Panc1 (cell line): ENCODE measurements around the gene PCDH15. TPM values are rescaled to one million over a fixed set of nuclear protein-coding genes. Genes with fewer than 3 reads are reported as not detected.

Experiments used
- ATAC-seq: fragments of 200-7000 bp; cut with Tn5 transposase; 2 replicates; pipeline ENCODE4 v1.9.1; 2020; ENCODE audit warnings: mild to moderate bottlenecking, moderate library complexity
- BruUV-seq: library from RNA; stranded (reverse); fragments of 400-500 nt; replicated peaks from 2 replicates; lab custom pipeline; 2021; lab: Mats Ljungman, UMichigan
- CTCF ChIA-PET: fragments of 300-600 bp; sonication (Branson Sonifier 250); formaldehyde crosslinking; loops from one replicate; lab custom pipeline; 2022; ENCODE audit warnings: antibody characterized with exemption; lab: Charles Lee
- POLR2A ChIA-PET: fragments of 300-600 bp; sonication (Branson Sonifier 250); formaldehyde crosslinking; loops from one replicate; lab custom pipeline; 2022; ENCODE audit warnings: antibody characterized with exemption; lab: Charles Lee
- DNase-seq: peaks from one replicate; pipeline ENCODE4 v3.0.0-alpha.2; 2010; ENCODE audit warnings: low read depth, low spot score
- H3K27ac ChIP-seq: 2 replicates; pipeline ENCODE4 v1.5.1; 2011; ENCODE audit warnings: mild to moderate bottlenecking, low read length, inconsistent platforms
- H3K27me3 ChIP-seq: fragments of 200-500 bp; sonication (Bioruptor generic); 2 replicates; pipeline ENCODE4 v1.6.0; 2014; ENCODE audit warnings: low read length, inconsistent platforms; ENCODE audit not compliant: control insufficient read depth, insufficient read depth
- H3K36me3 ChIP-seq: fragments of 200-500 bp; sonication (Bioruptor generic); 2 replicates; pipeline ENCODE4 v1.5.1; 2014; ENCODE audit warnings: inconsistent platforms, mild to moderate bottlenecking, low read length, moderate library complexity; ENCODE audit not compliant: control insufficient read depth, insufficient read depth
- H3K4me1 ChIP-seq: 2 replicates; pipeline ENCODE4 v1.5.1; 2011; ENCODE audit warnings: inconsistent platforms, mild to moderate bottlenecking, low read length, moderate library complexity; ENCODE audit not compliant: control insufficient read depth, insufficient read depth
- H3K4me3 ChIP-seq, 2 experiments: 2 replicates each; pipeline ENCODE4 v1.5.1; 2011 to 2012; ENCODE audit warnings: low read depth in 2 of 2, low read length in 2 of 2, mild to moderate bottlenecking in 2 of 2, inconsistent platforms in 1 of 2, moderate library complexity in 1 of 2
- H3K9me3 ChIP-seq: fragments of 200-500 bp; sonication (Bioruptor generic); 2 replicates; pipeline ENCODE4 v1.5.1; 2014; ENCODE audit warnings: low read depth, mild to moderate bottlenecking, inconsistent platforms, low read length, moderate library complexity; ENCODE audit not compliant: control insufficient read depth, insufficient read depth
- POLR2AphosphoS5 ChIP-seq: IDR thresholded peaks from 2 replicates; pipeline ENCODE4 v1.6.1; 2012; ENCODE audit warnings: mild to moderate bottlenecking, low read depth, low read length, moderate library complexity
- SIN3A ChIP-seq: IDR thresholded peaks from 2 replicates; pipeline ENCODE4 v1.6.1; 2012; ENCODE audit warnings: low read depth, mild to moderate bottlenecking, low read length, moderate library complexity, borderline replicate concordance; ENCODE audit not compliant: insufficient read depth
- TCF7L2 ChIP-seq: IDR thresholded peaks from 2 replicates; pipeline ENCODE4 v1.6.1; 2011; ENCODE audit warnings: mild to moderate bottlenecking, low read depth, low read length, inconsistent platforms
- in situ Hi-C: cut with HindIII; loops from 2 replicates; pipeline ENCODE4 v1.10.0; 2016; ENCODE audit warnings: low sequenced_read_pairs, low pct_unique_long_range_greater_than_20kb
- intact Hi-C: fragments of 100-400 bp; cut with micrococcal nuclease; formaldehyde crosslinking; loops from one replicate; pipeline ENCODE4 v1.10.0; 2022; ENCODE audit not compliant: unreplicated experiment
- total RNA-seq: library from RNA; stranded (reverse); gene quantifications from one replicate; pipeline ENCODE4 v1.2.1, GENCODE V29; 2021; ENCODE audit not compliant: unreplicated experiment
- TF ChIP-seq, protein P1 (sequence below): fragments of 450-650 bp; IDR thresholded peaks from 2 replicates; pipeline ENCODE4 v1.5.1; 2017; ENCODE audit warnings: mild to moderate bottlenecking
- TF ChIP-seq, protein P2 (sequence below), 2 experiments: IDR thresholded peaks; 2 replicates each; pipeline ENCODE4 v1.6.1; 2011 to 2012; ENCODE audit warnings: low read depth in 2 of 2, control low read depth in 1 of 2, low read length in 1 of 2, mild to moderate bottlenecking in 1 of 2, moderate library complexity in 1 of 2; ENCODE audit not compliant: insufficient read depth in 1 of 2

The PCDH15 gene
- total RNA-seq, 1 experiment from 2014 or later, result 0.18 TPM

DNA sequence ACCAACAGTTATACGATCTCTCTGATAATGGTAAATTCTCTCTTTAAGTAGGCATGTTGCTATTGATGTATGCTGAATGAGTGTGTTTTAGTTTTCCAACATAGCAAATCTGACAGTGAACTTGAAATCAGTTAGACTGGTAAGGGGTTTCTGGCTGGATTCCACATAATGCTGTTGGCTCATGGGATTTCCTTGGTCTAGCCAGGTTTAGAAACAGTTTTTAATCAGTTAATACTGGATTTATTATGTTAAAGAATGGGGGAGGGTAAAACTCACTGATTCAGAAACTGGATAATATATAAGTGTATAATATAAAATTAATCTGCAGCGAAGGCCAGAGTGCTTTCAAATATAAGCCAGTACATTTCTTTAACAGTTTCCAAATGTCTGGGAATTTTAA lies 55.6 kb downstream of the PCDH15 start:
- BruUV-seq, result no TSS peak
- no peaks in the 10 kb centered on the region for H3K9me3 ChIP-seq
- in situ Hi-C loops, result no loop called here
- no peak overlapping the region for H3K4me3 ChIP-seq
- DNase-seq, result no peak
- TF ChIP-seq, protein P1, sequence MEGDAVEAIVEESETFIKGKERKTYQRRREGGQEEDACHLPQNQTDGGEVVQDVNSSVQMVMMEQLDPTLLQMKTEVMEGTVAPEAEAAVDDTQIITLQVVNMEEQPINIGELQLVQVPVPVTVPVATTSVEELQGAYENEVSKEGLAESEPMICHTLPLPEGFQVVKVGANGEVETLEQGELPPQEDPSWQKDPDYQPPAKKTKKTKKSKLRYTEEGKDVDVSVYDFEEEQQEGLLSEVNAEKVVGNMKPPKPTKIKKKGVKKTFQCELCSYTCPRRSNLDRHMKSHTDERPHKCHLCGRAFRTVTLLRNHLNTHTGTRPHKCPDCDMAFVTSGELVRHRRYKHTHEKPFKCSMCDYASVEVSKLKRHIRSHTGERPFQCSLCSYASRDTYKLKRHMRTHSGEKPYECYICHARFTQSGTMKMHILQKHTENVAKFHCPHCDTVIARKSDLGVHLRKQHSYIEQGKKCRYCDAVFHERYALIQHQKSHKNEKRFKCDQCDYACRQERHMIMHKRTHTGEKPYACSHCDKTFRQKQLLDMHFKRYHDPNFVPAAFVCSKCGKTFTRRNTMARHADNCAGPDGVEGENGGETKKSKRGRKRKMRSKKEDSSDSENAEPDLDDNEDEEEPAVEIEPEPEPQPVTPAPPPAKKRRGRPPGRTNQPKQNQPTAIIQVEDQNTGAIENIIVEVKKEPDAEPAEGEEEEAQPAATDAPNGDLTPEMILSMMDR, result no peak
- TF ChIP-seq TCF7L2, result no peak
- TF ChIP-seq SIN3A, result no peak
- TF ChIP-seq, protein P2, sequence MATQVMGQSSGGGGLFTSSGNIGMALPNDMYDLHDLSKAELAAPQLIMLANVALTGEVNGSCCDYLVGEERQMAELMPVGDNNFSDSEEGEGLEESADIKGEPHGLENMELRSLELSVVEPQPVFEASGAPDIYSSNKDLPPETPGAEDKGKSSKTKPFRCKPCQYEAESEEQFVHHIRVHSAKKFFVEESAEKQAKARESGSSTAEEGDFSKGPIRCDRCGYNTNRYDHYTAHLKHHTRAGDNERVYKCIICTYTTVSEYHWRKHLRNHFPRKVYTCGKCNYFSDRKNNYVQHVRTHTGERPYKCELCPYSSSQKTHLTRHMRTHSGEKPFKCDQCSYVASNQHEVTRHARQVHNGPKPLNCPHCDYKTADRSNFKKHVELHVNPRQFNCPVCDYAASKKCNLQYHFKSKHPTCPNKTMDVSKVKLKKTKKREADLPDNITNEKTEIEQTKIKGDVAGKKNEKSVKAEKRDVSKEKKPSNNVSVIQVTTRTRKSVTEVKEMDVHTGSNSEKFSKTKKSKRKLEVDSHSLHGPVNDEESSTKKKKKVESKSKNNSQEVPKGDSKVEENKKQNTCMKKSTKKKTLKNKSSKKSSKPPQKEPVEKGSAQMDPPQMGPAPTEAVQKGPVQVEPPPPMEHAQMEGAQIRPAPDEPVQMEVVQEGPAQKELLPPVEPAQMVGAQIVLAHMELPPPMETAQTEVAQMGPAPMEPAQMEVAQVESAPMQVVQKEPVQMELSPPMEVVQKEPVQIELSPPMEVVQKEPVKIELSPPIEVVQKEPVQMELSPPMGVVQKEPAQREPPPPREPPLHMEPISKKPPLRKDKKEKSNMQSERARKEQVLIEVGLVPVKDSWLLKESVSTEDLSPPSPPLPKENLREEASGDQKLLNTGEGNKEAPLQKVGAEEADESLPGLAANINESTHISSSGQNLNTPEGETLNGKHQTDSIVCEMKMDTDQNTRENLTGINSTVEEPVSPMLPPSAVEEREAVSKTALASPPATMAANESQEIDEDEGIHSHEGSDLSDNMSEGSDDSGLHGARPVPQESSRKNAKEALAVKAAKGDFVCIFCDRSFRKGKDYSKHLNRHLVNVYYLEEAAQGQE (IDR thresholded peaks at IDR 0.05; ENCODE audit: insufficient read depth in 1 of 2, low read depth in 2 of 2, low read length in 1 of 2), result no peak
- no peak for TF ChIP-seq POLR2AphosphoS5
- no peaks in the 10 kb centered on the region for H3K36me3 ChIP-seq
- no peak for ATAC-seq
- H3K4me1 ChIP-seq, result no peaks in the 10 kb centered on the region
- no peak overlapping the region for H3K27ac ChIP-seq
- no peaks in the 10 kb centered on the region for H3K27me3 ChIP-seq
- ChIA-PET CTCF (no interaction called here), POLR2A (interaction anchor here (0.7 kb wide), 1 partner anchor 962 kb away, joined by 4 read pairs; no protein-coding TSS in a partner anchor)
- intact Hi-C loops, result no loop called here

DNA sequence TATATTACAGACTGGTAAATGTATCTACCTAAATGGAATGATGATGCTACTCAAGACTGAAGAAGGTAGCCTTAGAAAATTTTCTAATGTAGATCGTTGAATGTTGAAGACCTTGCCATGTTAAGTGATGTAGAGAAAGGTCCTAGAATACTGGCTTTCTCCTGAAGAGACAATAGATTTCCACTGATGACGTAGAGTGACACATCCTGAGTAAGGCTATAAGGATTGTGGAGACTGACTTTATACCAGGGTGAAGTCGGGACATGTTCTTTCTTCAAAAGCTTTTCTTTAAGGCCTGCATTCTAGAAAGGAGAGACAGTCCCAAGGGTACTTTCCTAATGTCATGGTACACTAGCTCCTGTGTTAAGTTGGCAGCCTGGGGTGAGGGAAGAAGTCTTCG lies 58.6 kb downstream of the PCDH15 start:
- in situ Hi-C loops (no loop called here), intact Hi-C loops (no loop called here)
- H3K9me3 ChIP-seq, result no peaks in the 10 kb centered on the region
- H3K27ac ChIP-seq, result no peak overlapping the region
- no peaks in the 10 kb centered on the region for H3K36me3 ChIP-seq
- DNase-seq (no peak), ATAC-seq (no peak)
- TF ChIP-seq, protein P1, result no peak
- no peak for TF ChIP-seq TCF7L2
- TF ChIP-seq, protein P2 (IDR thresholded peaks at IDR 0.05; ENCODE audit: insufficient read depth in 1 of 2, low read depth in 2 of 2, low read length in 1 of 2), result no peak
- TF ChIP-seq SIN3A, result no peak
- TF ChIP-seq POLR2AphosphoS5, result no peak
- no peaks in the 10 kb centered on the region for H3K4me1 ChIP-seq
- POLR2A ChIA-PET, result no interaction called here
- H3K27me3 ChIP-seq, result no peaks in the 10 kb centered on the region
- no peak overlapping the region for H3K4me3 ChIP-seq
- no TSS peak for BruUV-seq
- CTCF ChIA-PET, result no interaction called here
